MM.1S (cell line): ENCODE data around the gene CENPS.

Experiments
- DNase-seq: peaks from one replicate; pipeline ENCODE4 v3.0.0-alpha.2; 2015
- H2AFZ ChIP-seq: fragments of 300-600 bp; sonication (generic); 2 replicates; pipeline ENCODE4 v1.6.0; 2016; ENCODE audit warnings: antibody characterized with exemption, low read length
- H3F3A ChIP-seq: fragments of 300-600 bp; sonication (generic); 2 replicates; pipeline ENCODE4 v1.6.1; 2016; ENCODE audit warnings: mild to moderate bottlenecking, antibody characterized with exemption, low read length, moderate library complexity, mixed read lengths; ENCODE audit not compliant: insufficient read depth
- H3K27ac ChIP-seq: fragments of 300-600 bp; sonication (generic); 2 replicates; pipeline ENCODE4 v1.5.1; 2016; ENCODE audit warnings: mild to moderate bottlenecking, low read length
- H3K27me3 ChIP-seq: fragments of 300-600 bp; sonication (generic); replicated peaks from 2 replicates; pipeline ENCODE4 v1.6.0; 2016; ENCODE audit warnings: low read length; ENCODE audit not compliant: insufficient read depth
- H3K36me3 ChIP-seq: fragments of 300-600 bp; sonication (generic); replicated peaks from 2 replicates; pipeline ENCODE4 v1.6.1; 2016; ENCODE audit warnings: mild to moderate bottlenecking, low read length, mixed read lengths; ENCODE audit not compliant: insufficient read depth
- H3K4me1 ChIP-seq: fragments of 300-600 bp; sonication (generic); 2 replicates; pipeline ENCODE4 v1.6.1; 2016; ENCODE audit warnings: low read length, mixed read lengths
- H3K4me2 ChIP-seq: fragments of 300-600 bp; sonication (generic); 2 replicates; pipeline ENCODE4 v1.6.0; 2016; ENCODE audit warnings: low read depth, low read length
- H3K4me3 ChIP-seq: fragments of 300-600 bp; sonication (generic); 2 replicates; pipeline ENCODE4 v1.5.1; 2016; ENCODE audit warnings: low read length, mixed read lengths
- H3K79me2 ChIP-seq: fragments of 300-600 bp; sonication (generic); 2 replicates; pipeline ENCODE4 v1.6.1; 2016; ENCODE audit warnings: mixed run types, low read length, mixed read lengths
- H3K9ac ChIP-seq: fragments of 300-600 bp; sonication (generic); 2 replicates; pipeline ENCODE4 v1.6.1; 2016; ENCODE audit warnings: low read length, mixed read lengths
- H3K9me2 ChIP-seq: fragments of 300-600 bp; sonication (generic); replicated peaks from 2 replicates; pipeline ENCODE4 v1.6.1; 2016; ENCODE audit warnings: mild to moderate bottlenecking, low read length, mixed read lengths; ENCODE audit not compliant: insufficient read depth
- H3K9me3 ChIP-seq: fragments of 300-600 bp; sonication (generic); replicated peaks from 2 replicates; pipeline ENCODE4 v1.6.1; 2016; ENCODE audit warnings: mild to moderate bottlenecking, low read length, mixed read lengths; ENCODE audit not compliant: insufficient read depth
- H4K20me1 ChIP-seq: fragments of 300-600 bp; sonication (generic); 2 replicates; pipeline ENCODE4 v1.6.1; 2016; ENCODE audit warnings: mild to moderate bottlenecking, low read length, moderate library complexity, mixed read lengths; ENCODE audit not compliant: insufficient read depth
- CTCF ChIP-seq: fragments of 300-600 bp; sonication (generic); IDR thresholded peaks from 2 replicates; pipeline ENCODE4 v1.5.1; 2016; ENCODE audit warnings: antibody characterized with exemption, low read length, mixed read lengths
- EZH2 ChIP-seq: fragments of 300-600 bp; sonication (generic); optimal IDR thresholded peaks from 2 replicates; pipeline ENCODE3; 2017; ENCODE audit warnings: low read depth, mild to moderate bottlenecking, antibody characterized with exemption, low read length, mixed read lengths
- EZH2phosphoT487 ChIP-seq: fragments of 300-600 bp; sonication (generic); IDR thresholded peaks from 2 replicates; pipeline ENCODE4 v1.6.1; 2018; ENCODE audit warnings: antibody characterized with exemption, low read length

Gene CENPS

GRCh38 chr1:10430216-10431069, at the start of gene CENPS:
CENPS (plus strand) TSS chr1:10430433; CDS start chr1:10430518, 85 bp downstream.
- Histone ChIP-seq H3K79me2 (peaks cover 7% of the 10 kb centered on the region; the same call in 1 of the 2 replicates), H3K4me3 (peak within 1 kb of the TSS; percentile 97), H3K27me3 (no peaks in the 10 kb centered on the region), H3K4me2 (peak within 1 kb of the TSS; percentile 96), H4K20me1 (no peaks in the 10 kb centered on the region), H2AFZ (peak within 1 kb of the TSS; percentile 93), H3K9me3 (no peaks in the 10 kb centered on the region), H3K9me2 (no peaks in the 10 kb centered on the region), H3F3A (no peaks in the 10 kb centered on the region), H3K4me1 (peaks cover 7% of the 10 kb centered on the region; the same call in 1 of the 2 replicates), H3K9ac (peak within 1 kb of the TSS; percentile 87), H3K36me3 (no peaks in the 10 kb centered on the region), H3K27ac (peak within 1 kb of the TSS; percentile 55; the same call in 1 of the 2 replicates)
- TF ChIP-seq EZH2phosphoT487: no peak
- peak; percentile 87 for TF ChIP-seq CTCF
- DNase-seq: peak; percentile 87

GRCh38 chr1:10380594-10381275, 49.5 kb upstream of the CENPS start:
- no peak overlapping the region for H3K9ac ChIP-seq
- H3K79me2 ChIP-seq: no peaks in the 10 kb centered on the region
- no peaks in the 10 kb centered on the region for H3K9me2 ChIP-seq
- no peaks in the 10 kb centered on the region for H3K4me1 ChIP-seq
- no peaks in the 10 kb centered on the region for H3F3A ChIP-seq
- no peaks in the 10 kb centered on the region for H3K9me3 ChIP-seq
- no peaks in the 10 kb centered on the region for H4K20me1 ChIP-seq
- TF ChIP-seq EZH2 (no peak), EZH2phosphoT487 (no peak), CTCF (no peak)
- H3K4me3 ChIP-seq: no peak overlapping the region
- H3K27ac ChIP-seq: no peak overlapping the region
- no peaks in the 10 kb centered on the region for H3K36me3 ChIP-seq
- H3K4me2 ChIP-seq: no peak overlapping the region
- DNase-seq: no peak
- H2AFZ ChIP-seq: no peak overlapping the region
- H3K27me3 ChIP-seq: no peaks in the 10 kb centered on the region

GRCh38 chr1:10383630-10384029, 46.6 kb upstream of the CENPS start:
- no peaks in the 10 kb centered on the region for H3K9me3 ChIP-seq
- H4K20me1 ChIP-seq: no peaks in the 10 kb centered on the region
- TF ChIP-seq EZH2 (no peak), CTCF (no peak), EZH2phosphoT487 (no peak)
- H3K79me2 ChIP-seq: no peaks in the 10 kb centered on the region
- DNase-seq: no peak
- H3K27me3 ChIP-seq: no peaks in the 10 kb centered on the region
- no peaks in the 10 kb centered on the region for H3K4me1 ChIP-seq
- no peak overlapping the region for H3K4me3 ChIP-seq
- no peaks in the 10 kb centered on the region for H3K9me2 ChIP-seq
- no peaks in the 10 kb centered on the region for H3K36me3 ChIP-seq
- no peak overlapping the region for H3K9ac ChIP-seq
- no peak overlapping the region for H3K27ac ChIP-seq
- no peaks in the 10 kb centered on the region for H3F3A ChIP-seq
- H2AFZ ChIP-seq: no peak overlapping the region
- H3K4me2 ChIP-seq: no peak overlapping the region
